DND-41 (cell line): ENCODE measurements around the gene MINDY4B.
"Not testable (repeated sequence)": the region's sequence is repeated elsewhere in the genome, so short reads cannot be mapped to it uniquely, and the experiment has no call there.

ENCODE experiments used
- CTCF ChIP-seq: IDR thresholded peaks from 2 replicates; pipeline ENCODE4 v1.5.1; 2012; ENCODE audit warnings: borderline replicate concordance, low read length, moderate library complexity, mild to moderate bottlenecking; ENCODE audit not compliant: poor library complexity, severe bottlenecking; ENCODE audit errors: extremely low read depth
- EZH2 ChIP-seq: IDR thresholded peaks from 3 replicates; pipeline ENCODE4 v1.6.1; 2012; ENCODE audit warnings: borderline replicate concordance, low read depth, mild to moderate bottlenecking, moderate library complexity, low read length, inconsistent platforms; ENCODE audit not compliant: severe bottlenecking

GRCh38 chr3:150863921-150864320, 41.3 kb downstream of the MINDY4B start:
- not testable (repeated sequence) for TF ChIP-seq EZH2, CTCF
